Measurements from ENCODE around the gene ALG14.

DNA sequence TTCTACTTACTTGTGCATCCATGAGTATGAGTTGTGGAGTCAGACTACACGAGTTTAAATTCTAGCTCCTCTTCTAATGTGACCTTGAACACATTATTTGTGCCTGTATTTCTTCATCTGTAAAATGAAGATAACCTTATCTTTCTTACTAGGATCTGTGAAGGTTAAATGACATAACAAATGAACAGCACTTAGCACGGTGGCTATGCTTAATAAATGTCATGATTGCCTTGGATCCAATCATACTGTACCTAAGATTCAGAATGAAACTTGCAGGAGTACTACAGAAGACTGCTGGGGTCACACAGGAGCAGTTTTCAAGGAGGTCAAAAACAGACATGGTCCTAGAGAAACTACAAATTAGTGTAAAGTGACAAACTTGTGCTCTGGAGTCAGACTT is 22.2 kb upstream of the ALG14 start:
- TF ChIP-seq, protein P1, sequence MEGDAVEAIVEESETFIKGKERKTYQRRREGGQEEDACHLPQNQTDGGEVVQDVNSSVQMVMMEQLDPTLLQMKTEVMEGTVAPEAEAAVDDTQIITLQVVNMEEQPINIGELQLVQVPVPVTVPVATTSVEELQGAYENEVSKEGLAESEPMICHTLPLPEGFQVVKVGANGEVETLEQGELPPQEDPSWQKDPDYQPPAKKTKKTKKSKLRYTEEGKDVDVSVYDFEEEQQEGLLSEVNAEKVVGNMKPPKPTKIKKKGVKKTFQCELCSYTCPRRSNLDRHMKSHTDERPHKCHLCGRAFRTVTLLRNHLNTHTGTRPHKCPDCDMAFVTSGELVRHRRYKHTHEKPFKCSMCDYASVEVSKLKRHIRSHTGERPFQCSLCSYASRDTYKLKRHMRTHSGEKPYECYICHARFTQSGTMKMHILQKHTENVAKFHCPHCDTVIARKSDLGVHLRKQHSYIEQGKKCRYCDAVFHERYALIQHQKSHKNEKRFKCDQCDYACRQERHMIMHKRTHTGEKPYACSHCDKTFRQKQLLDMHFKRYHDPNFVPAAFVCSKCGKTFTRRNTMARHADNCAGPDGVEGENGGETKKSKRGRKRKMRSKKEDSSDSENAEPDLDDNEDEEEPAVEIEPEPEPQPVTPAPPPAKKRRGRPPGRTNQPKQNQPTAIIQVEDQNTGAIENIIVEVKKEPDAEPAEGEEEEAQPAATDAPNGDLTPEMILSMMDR (IDR thresholded peaks at IDR 0.05), result no peak
- TF ChIP-seq EZH2 (IDR thresholded peaks at IDR 0.05) (no peak), EZH2phosphoT487 (IDR thresholded peaks at IDR 0.05) (no peak)

All from neural progenitor cell (in vitro differentiated cells).